HFFc6 (cell line): ENCODE results near the gene ARFRP1. TPM values are rescaled to one million over a fixed set of nuclear protein-coding genes. Genes with fewer than 3 reads are reported as not detected.

ENCODE experiments used
- DNase-seq: peaks from one replicate; pipeline ENCODE4 v3.0.0-alpha.2; 2018
- H3K27ac Mint-ChIP-seq: 2 replicates; pipeline ENCODE4 v1.8.0; 2020; ENCODE audit warnings: mild to moderate bottlenecking, mixed read lengths
- H3K27me3 Mint-ChIP-seq: 2 replicates; pipeline ENCODE4 v1.8.0; 2021; ENCODE audit warnings: mild to moderate bottlenecking, moderate library complexity, mixed read lengths; ENCODE audit not compliant: insufficient read depth
- H3K36me3 Mint-ChIP-seq: 2 replicates; pipeline ENCODE4 v1.8.0; 2021; ENCODE audit warnings: low read depth, mixed read lengths
- H3K4me1 Mint-ChIP-seq: 2 replicates; pipeline ENCODE4 v1.8.0; 2020; ENCODE audit warnings: low read depth, mixed read lengths
- H3K4me3 Mint-ChIP-seq: 2 replicates; pipeline ENCODE4 v1.8.0; 2020; ENCODE audit warnings: mild to moderate bottlenecking, moderate library complexity, mixed read lengths
- H3K9me3 Mint-ChIP-seq: 2 replicates; pipeline ENCODE4 v1.8.0; 2020; ENCODE audit warnings: mild to moderate bottlenecking, mixed read lengths
- CTCF ChIP-seq: fragments of 200-600 bp; sonication (generic); IDR thresholded peaks from 2 replicates; pipeline ENCODE4 v1.5.0; 2021; ENCODE audit warnings: antibody characterized with exemption, mild to moderate bottlenecking
- total RNA-seq, 6 experiments: library from RNA; stranded (reverse); fragmentation: NEBNext Ultra II Directional; extraction: Animal tissue kit (Norgen Biotek cat#: 25700); gene quantifications; 2 replicates in 1 of 6; 3 replicates in 5 of 6; pipeline ENCODE4 v1.2.3, GENCODE V29; 2021

The ARFRP1 gene
- total RNA-seq, 6 experiments from 2014 or later, result 35.1 to 44.2 (median 37.4) TPM

DNA sequence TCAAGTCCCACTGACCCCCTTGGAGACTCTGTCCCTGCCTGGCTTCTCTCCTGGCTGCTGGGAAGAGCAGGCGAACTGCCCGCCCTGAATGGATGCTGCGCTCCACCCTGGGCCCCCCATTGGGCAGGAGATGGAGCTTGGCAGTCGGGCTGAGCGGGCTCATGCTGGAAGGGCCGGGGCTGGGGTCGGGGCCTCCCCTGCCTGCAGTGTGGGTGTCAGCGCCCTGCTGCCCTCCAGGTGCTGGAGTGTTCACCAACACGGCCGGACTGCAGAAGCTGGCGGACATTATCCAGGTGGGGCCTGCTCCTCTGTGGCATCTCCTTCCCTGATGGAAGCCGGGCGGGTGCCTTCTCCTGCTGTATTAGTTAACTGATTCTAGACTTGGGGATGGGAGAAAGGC is 27.3 kb downstream of the ARFRP1 start:
- no peaks in the 10 kb centered on the region; the same call in 1 of the 2 replicates for H3K9me3 Mint-ChIP-seq
- H3K36me3 Mint-ChIP-seq, result peaks cover 28% of the 10 kb centered on the region
- H3K27ac Mint-ChIP-seq, result no peak overlapping the region
- no peak overlapping the region for H3K4me3 Mint-ChIP-seq
- peaks cover 4% of the 10 kb centered on the region for H3K27me3 Mint-ChIP-seq
- TF ChIP-seq CTCF, result no peak
- no peak for DNase-seq
- peaks cover 17% of the 10 kb centered on the region for H3K4me1 Mint-ChIP-seq

- no peak for TF ChIP-seq CTCF
- Mint-ChIP-seq H3K4me3 (no peak overlapping the region), H3K27me3 (peaks cover 4% of the 10 kb centered on the region), H3K9me3 (no peaks in the 10 kb centered on the region; the same call in 1 of the 2 replicates), H3K27ac (no peak overlapping the region), H3K4me1 (peaks cover 17% of the 10 kb centered on the region), H3K36me3 (peaks cover 27% of the 10 kb centered on the region)
- no peak for DNase-seq
Measured at GRCh38 chr20:63679799-63680305, 27.9 kb downstream of the ARFRP1 start.

DNA sequence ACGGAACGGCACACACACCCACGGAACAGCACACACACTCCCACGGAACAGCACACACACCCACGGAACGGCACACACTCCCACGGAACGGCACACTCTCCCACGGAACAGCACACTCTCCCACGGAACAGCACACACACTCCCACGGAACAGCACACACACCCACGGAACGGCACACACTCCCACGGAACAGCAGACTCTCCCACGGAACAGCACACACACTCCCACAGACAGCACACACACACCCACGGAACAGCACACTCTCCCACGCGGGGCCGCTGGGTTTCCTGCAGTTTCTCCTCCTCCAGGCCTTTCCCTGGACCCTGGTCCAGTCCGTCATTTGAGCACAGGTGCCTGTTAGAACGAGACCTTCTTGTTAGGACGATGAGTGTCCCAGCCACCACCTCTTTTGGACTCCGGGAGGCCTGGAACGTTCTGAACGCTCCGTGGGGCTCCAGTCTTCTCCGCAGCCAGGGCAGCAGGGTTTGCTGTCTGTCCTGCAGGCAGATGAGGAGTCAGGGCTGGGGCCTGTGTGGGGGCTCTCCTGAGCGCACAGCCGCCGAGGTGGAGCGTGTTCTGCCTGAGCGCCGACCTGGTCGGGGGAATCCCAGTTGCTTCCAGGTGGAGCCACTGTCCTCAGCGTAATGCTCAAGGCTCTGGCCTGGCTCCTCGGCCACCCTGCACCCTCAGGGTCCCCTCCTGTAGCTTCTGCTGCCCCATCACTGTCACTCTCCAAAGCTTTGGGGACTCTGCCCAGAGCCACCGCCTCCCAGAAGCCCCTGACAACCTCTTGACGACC is 28.9 kb downstream of the ARFRP1 start:
- Mint-ChIP-seq H3K36me3 (peaks cover 26% of the 10 kb centered on the region), H3K4me1 (peaks cover 14% of the 10 kb centered on the region), H3K9me3 (no peaks in the 10 kb centered on the region; the same call in 1 of the 2 replicates), H3K27ac (no peak overlapping the region; the same call in 1 of the 2 replicates), H3K27me3 (peaks cover 4% of the 10 kb centered on the region), H3K4me3 (no peak overlapping the region)
- no peak for DNase-seq
- TF ChIP-seq CTCF, result no peak

- H3K27ac Mint-ChIP-seq, result no peak overlapping the region
Measured at GRCh38 chr20:63678071-63678470, 29.7 kb downstream of the ARFRP1 start.

DNA sequence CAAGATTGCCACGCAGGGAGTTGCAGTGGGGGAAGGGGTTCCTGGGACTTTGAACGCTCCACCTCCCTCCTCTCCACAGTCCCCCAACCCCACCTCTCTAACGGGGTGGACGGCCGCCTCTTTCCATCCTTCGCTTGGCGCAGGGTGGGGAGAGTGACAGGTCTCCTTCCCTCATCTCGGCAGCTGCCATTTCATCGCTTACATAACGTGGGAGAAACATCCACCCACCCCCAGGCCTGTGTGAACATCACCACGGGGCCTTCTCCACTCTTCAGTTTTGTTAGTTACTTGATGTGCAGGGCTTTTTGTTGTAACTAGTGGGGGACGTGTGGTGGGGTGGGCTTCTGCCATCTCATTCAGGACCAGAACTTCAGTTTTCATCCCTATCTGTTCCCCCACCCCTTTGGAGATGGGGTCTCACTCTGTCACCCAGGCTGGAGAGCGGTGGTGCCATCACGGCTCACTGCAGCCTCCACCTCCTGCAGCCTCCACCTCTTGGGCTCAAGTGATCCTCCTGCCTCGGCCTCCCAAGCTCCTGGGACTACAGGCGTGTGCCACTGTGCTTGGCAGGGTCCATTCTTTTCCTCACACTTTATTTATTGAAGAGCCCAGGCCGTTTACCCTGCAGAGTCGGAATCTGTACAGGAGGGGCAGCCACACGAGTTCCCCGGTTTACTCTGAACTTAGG is 32.0 kb downstream of the ARFRP1 start:
- no peaks in the 10 kb centered on the region; the same call in none of the 2 replicates for H3K27me3 Mint-ChIP-seq
- H3K36me3 Mint-ChIP-seq, result peaks cover 26% of the 10 kb centered on the region
- TF ChIP-seq CTCF, result no peak
- H3K4me3 Mint-ChIP-seq, result no peak overlapping the region
- H3K4me1 Mint-ChIP-seq, result no peaks in the 10 kb centered on the region
- no peak overlapping the region for H3K27ac Mint-ChIP-seq
- H3K9me3 Mint-ChIP-seq, result no peaks in the 10 kb centered on the region
- no peak for DNase-seq

More at GRCh38 chr20:63678071-63678470, 29.7 kb downstream of the ARFRP1 start:
- TF ChIP-seq CTCF, result no peak
- Mint-ChIP-seq H3K27me3 (peaks cover 4% of the 10 kb centered on the region), H3K9me3 (no peaks in the 10 kb centered on the region), H3K4me3 (no peak overlapping the region), H3K36me3 (peaks cover 21% of the 10 kb centered on the region), H3K4me1 (peaks cover 9% of the 10 kb centered on the region)
- no peak for DNase-seq
